Putamen (tissue), 1 donor: ENCODE measurements around the gene NECAB2.
"Not testable (repeated sequence)": the region's sequence is repeated elsewhere in the genome, so short reads cannot be mapped to it uniquely, and the experiment has no call there.

Source experiments
- DNase-seq: peaks from one replicate; pipeline ENCODE4 v3.0.0-alpha.2; 2016; ENCODE audit warnings: low spot score

Gene NECAB2

GRCh38 chr16:83936581-83937165 is 31.4 kb upstream of the NECAB2 start:
- DNase-seq = no peak

GRCh38 chr16:83937267-83937666 is 30.8 kb upstream of the NECAB2 start:
- no peak for DNase-seq

GRCh38 chr16:83937922-83938885 is 29.8 kb upstream of the NECAB2 start:
- no peak for DNase-seq

- DNase-seq = no peak
Measured at GRCh38 chr16:83939266-83939855, 28.7 kb upstream of the NECAB2 start.

- DNase-seq = no peak
Measured at GRCh38 chr16:83940119-83940518, 27.9 kb upstream of the NECAB2 start.

- no peak for DNase-seq
Measured at GRCh38 chr16:83940630-83941378, 27.2 kb upstream of the NECAB2 start.

GRCh38 chr16:83941546-83941945 is 26.5 kb upstream of the NECAB2 start:
- DNase-seq = not testable (repeated sequence)

GRCh38 chr16:83942074-83942473 is 26.0 kb upstream of the NECAB2 start:
- DNase-seq = no peak

GRCh38 chr16:83942815-83943515 is 25.1 kb upstream of the NECAB2 start:
- no peak for DNase-seq

- DNase-seq = no peak
Measured at GRCh38 chr16:83943516-83944050, 24.5 kb upstream of the NECAB2 start.

GRCh38 chr16:83945587-83945986 is 22.5 kb upstream of the NECAB2 start:
- DNase-seq = no peak

- no peak for DNase-seq
Measured at GRCh38 chr16:83946154-83946780, 21.8 kb upstream of the NECAB2 start.

- DNase-seq = no peak
Measured at GRCh38 chr16:83946781-83947566, 21.1 kb upstream of the NECAB2 start.

- DNase-seq = no peak
Measured at GRCh38 chr16:83947642-83948234, 20.3 kb upstream of the NECAB2 start.

- DNase-seq = no peak
Measured at GRCh38 chr16:83948914-83949723, 18.9 kb upstream of the NECAB2 start.

- no peak for DNase-seq
Measured at GRCh38 chr16:83949724-83950001, 18.4 kb upstream of the NECAB2 start.

- not testable (repeated sequence) for DNase-seq
Measured at GRCh38 chr16:83950862-83951399, 17.1 kb upstream of the NECAB2 start.

GRCh38 chr16:83951544-83951943 is 16.5 kb upstream of the NECAB2 start:
- no peak for DNase-seq

GRCh38 chr16:83952587-83952939 is 15.5 kb upstream of the NECAB2 start:
- no peak for DNase-seq
